Measurements from ENCODE around the gene STAB2. TPM values are rescaled to one million over a fixed set of nuclear protein-coding genes. Genes with fewer than 3 reads are reported as not detected.

STAB2 gene
- polyA plus RNA-seq, 1 donor from 2014 or later, result not detected

DNA sequence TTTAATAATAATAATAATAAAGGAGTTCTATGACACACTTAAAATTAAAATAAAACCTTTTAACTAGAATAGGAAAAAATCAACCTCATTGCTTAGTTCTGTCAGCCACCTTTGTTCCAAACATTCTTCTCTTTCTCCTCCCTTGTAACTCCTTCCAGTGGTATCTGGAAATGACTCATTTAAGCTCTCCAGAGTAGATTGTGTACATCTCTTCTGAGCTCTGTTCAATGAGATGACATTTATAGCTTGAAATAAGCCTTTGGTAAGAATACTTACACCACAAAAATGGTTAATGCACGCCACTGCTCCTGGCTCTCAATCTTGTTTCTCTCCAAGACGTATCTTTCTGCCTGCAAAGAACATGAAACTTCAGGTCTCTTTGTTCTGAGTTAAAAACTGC is 70.3 kb downstream of the STAB2 start:
- no peaks in the 10 kb centered on the region for H3K79me2 ChIP-seq (replicated peaks; ENCODE audit: insufficient read depth, low read length)
- no peaks in the 10 kb centered on the region for H3K9me2 ChIP-seq (ENCODE audit: insufficient read depth, low read length)
- H3K4me3 ChIP-seq (ENCODE audit: low read length), result no peak overlapping the region
- TF ChIP-seq, protein P1, sequence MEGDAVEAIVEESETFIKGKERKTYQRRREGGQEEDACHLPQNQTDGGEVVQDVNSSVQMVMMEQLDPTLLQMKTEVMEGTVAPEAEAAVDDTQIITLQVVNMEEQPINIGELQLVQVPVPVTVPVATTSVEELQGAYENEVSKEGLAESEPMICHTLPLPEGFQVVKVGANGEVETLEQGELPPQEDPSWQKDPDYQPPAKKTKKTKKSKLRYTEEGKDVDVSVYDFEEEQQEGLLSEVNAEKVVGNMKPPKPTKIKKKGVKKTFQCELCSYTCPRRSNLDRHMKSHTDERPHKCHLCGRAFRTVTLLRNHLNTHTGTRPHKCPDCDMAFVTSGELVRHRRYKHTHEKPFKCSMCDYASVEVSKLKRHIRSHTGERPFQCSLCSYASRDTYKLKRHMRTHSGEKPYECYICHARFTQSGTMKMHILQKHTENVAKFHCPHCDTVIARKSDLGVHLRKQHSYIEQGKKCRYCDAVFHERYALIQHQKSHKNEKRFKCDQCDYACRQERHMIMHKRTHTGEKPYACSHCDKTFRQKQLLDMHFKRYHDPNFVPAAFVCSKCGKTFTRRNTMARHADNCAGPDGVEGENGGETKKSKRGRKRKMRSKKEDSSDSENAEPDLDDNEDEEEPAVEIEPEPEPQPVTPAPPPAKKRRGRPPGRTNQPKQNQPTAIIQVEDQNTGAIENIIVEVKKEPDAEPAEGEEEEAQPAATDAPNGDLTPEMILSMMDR (IDR thresholded peaks at IDR 0.05; ENCODE audit: poor library complexity, severe bottlenecking), result no peak
- TF ChIP-seq SMC3 (conservative IDR thresholded peaks at IDR 0.05; ENCODE audit: poor library complexity), result no peak
- no peak for TF ChIP-seq EZH2 (IDR thresholded peaks at IDR 0.05; ENCODE audit: borderline replicate concordance, insufficient read depth, low read length, poor library complexity, severe bottlenecking)
- no peak for TF ChIP-seq RAD21 (conservative IDR thresholded peaks at IDR 0.05)
- TF ChIP-seq EP300 (conservative IDR thresholded peaks at IDR 0.05; ENCODE audit: poor library complexity, severe bottlenecking), result no peak
- no peak for TF ChIP-seq REST (IDR thresholded peaks at IDR 0.05; ENCODE audit: borderline replicate concordance)
- no peak for TF ChIP-seq MXI1 (conservative IDR thresholded peaks at IDR 0.05; ENCODE audit: poor library complexity, severe bottlenecking)
- TF ChIP-seq TAF1 (IDR thresholded peaks at IDR 0.05; ENCODE audit: low read depth), result no peak
- TF ChIP-seq POLR2AphosphoS5 (IDR thresholded peaks at IDR 0.05), result no peak
- no peak overlapping the region for H3K27ac ChIP-seq (ENCODE audit: low read length)
- H3F3A ChIP-seq (ENCODE audit: insufficient read depth, low read length, poor library complexity, severe bottlenecking), result no peaks in the 10 kb centered on the region
- H2AFZ ChIP-seq (ENCODE audit: low read depth, low read length), result no peak overlapping the region
- H3K9ac ChIP-seq (ENCODE audit: low read length), result no peak overlapping the region
- H3K36me3 ChIP-seq (ENCODE audit: insufficient read depth, low read length), result no peaks in the 10 kb centered on the region
- no peaks in the 10 kb centered on the region for H3K27me3 ChIP-seq (ENCODE audit: insufficient read depth, low read depth, low read length)
- no peak overlapping the region for H3K4me2 ChIP-seq (ENCODE audit: low read length)
- H3K9me3 ChIP-seq (ENCODE audit: low read length), result no peaks in the 10 kb centered on the region
- H4K20me1 ChIP-seq (ENCODE audit: insufficient read depth), result no peaks in the 10 kb centered on the region

- Histone ChIP-seq H3K9me2 (ENCODE audit: insufficient read depth, low read length) (no peaks in the 10 kb centered on the region), H3K9ac (ENCODE audit: low read length) (no peak overlapping the region), H3K9me3 (ENCODE audit: low read length) (no peaks in the 10 kb centered on the region), H3F3A (ENCODE audit: insufficient read depth, low read length, poor library complexity, severe bottlenecking) (no peaks in the 10 kb centered on the region), H2AFZ (ENCODE audit: low read depth, low read length) (no peak overlapping the region), H3K27ac (ENCODE audit: low read length) (no peak overlapping the region), H3K79me2 (replicated peaks; ENCODE audit: insufficient read depth, low read length) (no peaks in the 10 kb centered on the region), H3K27me3 (ENCODE audit: insufficient read depth, low read depth, low read length) (no peaks in the 10 kb centered on the region), H3K4me2 (ENCODE audit: low read length) (no peak overlapping the region), H4K20me1 (ENCODE audit: insufficient read depth) (no peaks in the 10 kb centered on the region), H3K36me3 (ENCODE audit: insufficient read depth, low read length) (no peaks in the 10 kb centered on the region), H3K4me3 (ENCODE audit: low read length) (no peak overlapping the region)
- no peak for TF ChIP-seq EP300 (conservative IDR thresholded peaks at IDR 0.05; ENCODE audit: poor library complexity, severe bottlenecking)
- TF ChIP-seq POLR2AphosphoS5 (IDR thresholded peaks at IDR 0.05), result no peak
- TF ChIP-seq RAD21 (conservative IDR thresholded peaks at IDR 0.05), result no peak
- no peak for TF ChIP-seq EZH2 (IDR thresholded peaks at IDR 0.05; ENCODE audit: borderline replicate concordance, insufficient read depth, low read length, poor library complexity, severe bottlenecking)
- TF ChIP-seq, protein P1 (IDR thresholded peaks at IDR 0.05; ENCODE audit: poor library complexity, severe bottlenecking), result no peak
- TF ChIP-seq REST (IDR thresholded peaks at IDR 0.05; ENCODE audit: borderline replicate concordance), result no peak
Observed at GRCh38 chr12:103664626-103665025, 77.6 kb downstream of the STAB2 start.

Data from neural cell (in vitro differentiated cells).